BE2C (cell line): ENCODE measurements around the gene GARIN3.

ENCODE experiments used
- DNase-seq: peaks from one replicate; pipeline ENCODE4 v3.0.0-alpha.2; 2020
- H3K27me3 ChIP-seq: fragments of 250-450 bp; sonication (Bioruptor Pico); 2 replicates; pipeline ENCODE4 v1.5.1; 2020; ENCODE audit warnings: mild to moderate bottlenecking
- H3K36me3 ChIP-seq: fragments of 250-450 bp; sonication (Bioruptor Pico); 2 replicates; pipeline ENCODE4 v1.5.1; 2020; ENCODE audit warnings: mild to moderate bottlenecking
- H3K4me1 ChIP-seq: fragments of 250-450 bp; sonication (Bioruptor Pico); 2 replicates; pipeline ENCODE4 v1.5.1; 2020
- H3K4me3 ChIP-seq: 2 replicates; pipeline ENCODE4 v1.5.1; 2011; ENCODE audit warnings: low read depth, low read length
- H3K9me3 ChIP-seq: fragments of 250-450 bp; sonication (Bioruptor Pico); 2 replicates; pipeline ENCODE4 v1.5.1; 2020
- CTCF ChIP-seq: IDR thresholded peaks from 2 replicates; pipeline ENCODE4 v1.5.1; 2012; ENCODE audit warnings: mild to moderate bottlenecking, low read depth, low read length

GARIN3 gene

GRCh38 chr5:157160001-157160400 lies 6.1 kb downstream of the GARIN3 start:
- TF ChIP-seq CTCF = no peak
- peaks cover 17% of the 10 kb centered on the region for H3K27me3 ChIP-seq

GRCh38 chr5:157159209-157159751 lies 6.8 kb downstream of the GARIN3 start:
- H3K27me3 ChIP-seq = peaks cover 17% of the 10 kb centered on the region
- no peaks in the 10 kb centered on the region for H3K4me1 ChIP-seq
- no peak overlapping the region for H3K4me3 ChIP-seq
- no peaks in the 10 kb centered on the region for H3K9me3 ChIP-seq
- H3K36me3 ChIP-seq = no peaks in the 10 kb centered on the region
- no peak for TF ChIP-seq CTCF
- DNase-seq = no peak

More at GRCh38 chr5:157160001-157160400, 6.1 kb downstream of the GARIN3 start:
- no peaks in the 10 kb centered on the region for H3K9me3 ChIP-seq
- no peak for DNase-seq
- H3K4me3 ChIP-seq = no peak overlapping the region
- no peaks in the 10 kb centered on the region for H3K36me3 ChIP-seq
- H3K4me1 ChIP-seq = no peaks in the 10 kb centered on the region

- Histone ChIP-seq H3K4me1 (no peaks in the 10 kb centered on the region), H3K27me3 (peaks cover 14% of the 10 kb centered on the region), H3K36me3 (no peaks in the 10 kb centered on the region), H3K9me3 (no peaks in the 10 kb centered on the region), H3K4me3 (no peak overlapping the region)
- no peak for DNase-seq
- TF ChIP-seq CTCF = no peak
Observed at GRCh38 chr5:157157293-157157891, 8.7 kb downstream of the GARIN3 start.

- no peaks in the 10 kb centered on the region for H3K36me3 ChIP-seq
- H3K4me1 ChIP-seq = no peaks in the 10 kb centered on the region
- no peak overlapping the region for H3K4me3 ChIP-seq
- no peak for DNase-seq
- peaks cover 7% of the 10 kb centered on the region for H3K27me3 ChIP-seq
- TF ChIP-seq CTCF = no peak
- no peaks in the 10 kb centered on the region for H3K9me3 ChIP-seq
Observed at GRCh38 chr5:157155297-157155696, 10.8 kb downstream of the GARIN3 start.

GRCh38 chr5:157150995-157151394 lies 15.1 kb downstream of the GARIN3 start:
- no peak overlapping the region for H3K4me3 ChIP-seq
- no peaks in the 10 kb centered on the region for H3K36me3 ChIP-seq
- no peak for TF ChIP-seq CTCF
- DNase-seq = no peak
- H3K4me1 ChIP-seq = no peaks in the 10 kb centered on the region
- no peaks in the 10 kb centered on the region; the same call in 1 of the 2 replicates for H3K27me3 ChIP-seq
- H3K9me3 ChIP-seq = no peaks in the 10 kb centered on the region
